Neural progenitor cell (in vitro differentiated cells): ENCODE data around the gene TLE4. TPM values are rescaled to one million over a fixed set of nuclear protein-coding genes. Genes with fewer than 3 reads are reported as not detected.

Experiments
- DNase-seq: peaks from one replicate; pipeline ENCODE4 v3.0.0-alpha.2; 2016; ENCODE audit warnings: low spot score
- H2AFZ ChIP-seq: fragments of 200-600 bp; sonication (generic); replicated peaks from 2 replicates; pipeline ENCODE4 v1.6.1; 2016; ENCODE audit warnings: antibody characterized with exemption
- H3F3A ChIP-seq: fragments of 200-600 bp; sonication (generic); 2 replicates; pipeline ENCODE4 v1.6.1; 2016; ENCODE audit warnings: antibody characterized with exemption, low read depth
- H3K27ac ChIP-seq: fragments of 200-600 bp; sonication (generic); 2 replicates; pipeline ENCODE4 v1.5.1; 2016; ENCODE audit warnings: mild to moderate bottlenecking
- H3K27me3 ChIP-seq: fragments of 200-600 bp; sonication (generic); 2 replicates; pipeline ENCODE4 v1.6.1; 2016; ENCODE audit warnings: mild to moderate bottlenecking, moderate library complexity
- H3K36me3 ChIP-seq: fragments of 200-600 bp; sonication (generic); 2 replicates; pipeline ENCODE4 v1.5.1; 2016
- H3K4me1 ChIP-seq: fragments of 200-600 bp; sonication (generic); 2 replicates; pipeline ENCODE4 v1.6.1; 2016; ENCODE audit warnings: mixed run types
- H3K4me2 ChIP-seq: fragments of 200-600 bp; sonication (generic); 2 replicates; pipeline ENCODE4 v1.6.1; 2016
- H3K4me3 ChIP-seq: fragments of 200-600 bp; sonication (generic); 2 replicates; pipeline ENCODE4 v1.5.1; 2016
- H3K79me2 ChIP-seq: fragments of 200-600 bp; sonication (generic); 2 replicates; pipeline ENCODE4 v1.6.1; 2016; ENCODE audit warnings: low read depth
- H3K9ac ChIP-seq: fragments of 200-600 bp; sonication (generic); 2 replicates; pipeline ENCODE4 v1.6.1; 2016
- H3K9me3 ChIP-seq: fragments of 200-600 bp; sonication (generic); 2 replicates; pipeline ENCODE4 v1.5.1; 2016; ENCODE audit warnings: low read depth
- H4K20me1 ChIP-seq: fragments of 200-600 bp; sonication (generic); 2 replicates; pipeline ENCODE4 v1.6.1; 2016; ENCODE audit warnings: low read depth
- H3K27ac Mint-ChIP-seq: 3 replicates; pipeline ENCODE4 v1.8.0; 2021; ENCODE audit warnings: mixed read lengths
- H3K27me3 Mint-ChIP-seq: 2 replicates; pipeline ENCODE4 v1.8.0; 2022; ENCODE audit warnings: low read depth, mild to moderate bottlenecking, inconsistent platforms, moderate library complexity, mixed read lengths; ENCODE audit not compliant: insufficient read depth
- H3K36me3 Mint-ChIP-seq: 3 replicates; pipeline ENCODE4 v1.8.0; 2021; ENCODE audit warnings: mixed read lengths
- H3K4me1 Mint-ChIP-seq: 3 replicates; pipeline ENCODE4 v1.8.0; 2021; ENCODE audit warnings: mixed read lengths
- H3K4me3 Mint-ChIP-seq: 3 replicates; pipeline ENCODE4 v1.8.0; 2021; ENCODE audit warnings: mild to moderate bottlenecking, moderate library complexity, mixed read lengths
- H3K9me3 Mint-ChIP-seq: 3 replicates; pipeline ENCODE4 v1.8.0; 2020; ENCODE audit warnings: mixed read lengths
- CTCF ChIP-seq: fragments of 200-600 bp; sonication (generic); IDR thresholded peaks from 2 replicates; pipeline ENCODE4 v1.5.1; 2017; ENCODE audit warnings: antibody characterized with exemption, mild to moderate bottlenecking
- EZH2 ChIP-seq: fragments of 200-600 bp; sonication (generic); IDR thresholded peaks from 2 replicates; pipeline ENCODE4 v1.6.1; 2017; ENCODE audit warnings: antibody characterized with exemption, mild to moderate bottlenecking, moderate library complexity
- EZH2phosphoT487 ChIP-seq: fragments of 200-600 bp; sonication (generic); IDR thresholded peaks from 2 replicates; pipeline ENCODE4 v1.6.1; 2017; ENCODE audit warnings: antibody characterized with exemption
- total RNA-seq: library from RNA; depleted of rRNA; stranded (reverse); fragments of >200 nt; gene quantifications from 2 replicates; pipeline ENCODE4 v1.2.3, GENCODE V29; 2015; ENCODE audit warnings: low replicate concordance

The TLE4 gene
- total RNA-seq, 1 donor from 2014 or later: 265 TPM

GRCh38 chr9:79658926-79659325 lies 87.2 kb downstream of the TLE4 start:
- Mint-ChIP-seq H3K36me3 (peaks cover 37% of the 10 kb centered on the region), H3K4me3 (no peak overlapping the region), H3K27me3 (no peaks in the 10 kb centered on the region), H3K9me3 (no peaks in the 10 kb centered on the region), H3K4me1 (peaks cover 70% of the 10 kb centered on the region), H3K27ac (peak overlapping the region; percentile 64)
- Histone ChIP-seq H2AFZ (no peak overlapping the region), H3K27ac (peak overlapping the region; percentile 48), H3K27me3 (no peaks in the 10 kb centered on the region), H3K4me1 (peaks cover 62% of the 10 kb centered on the region), H3K9ac (no peak overlapping the region), H3K36me3 (peaks cover 19% of the 10 kb centered on the region), H4K20me1 (peaks cover 68% of the 10 kb centered on the region), H3F3A (peaks cover 49% of the 10 kb centered on the region), H3K9me3 (no peaks in the 10 kb centered on the region), H3K4me3 (no peak overlapping the region), H3K79me2 (peaks cover 94% of the 10 kb centered on the region), H3K4me2 (no peak overlapping the region)
- no peak for TF ChIP-seq EZH2
- TF ChIP-seq EZH2phosphoT487: no peak
- no peak for TF ChIP-seq CTCF
- no peak for DNase-seq

- peak overlapping the region; percentile 33 for H3K4me3 Mint-ChIP-seq
- DNase-seq: peak; percentile 78
- H3K4me1 ChIP-seq: peaks cover 79% of the 10 kb centered on the region
- H3K27me3 Mint-ChIP-seq: no peaks in the 10 kb centered on the region
- peaks cover 94% of the 10 kb centered on the region for H3K79me2 ChIP-seq
- H3K4me3 ChIP-seq: peak overlapping the region; percentile 15
- H3K36me3 Mint-ChIP-seq: peaks cover 27% of the 10 kb centered on the region
- H3K9me3 Mint-ChIP-seq: no peaks in the 10 kb centered on the region
- peak overlapping the region; percentile 72 for H3K27ac Mint-ChIP-seq
- no peak overlapping the region for H3K9ac ChIP-seq
- no peaks in the 10 kb centered on the region for H3K9me3 ChIP-seq
- H3K27me3 ChIP-seq: no peaks in the 10 kb centered on the region
- H3K27ac ChIP-seq: peak overlapping the region; percentile 97
- H3K36me3 ChIP-seq: peaks cover 8% of the 10 kb centered on the region
- no peak overlapping the region for H2AFZ ChIP-seq
- H4K20me1 ChIP-seq: peaks cover 70% of the 10 kb centered on the region
- TF ChIP-seq EZH2phosphoT487: no peak
- TF ChIP-seq CTCF: no peak
- no peak for TF ChIP-seq EZH2
- H3K4me1 Mint-ChIP-seq: peaks cover 87% of the 10 kb centered on the region
- peaks cover 61% of the 10 kb centered on the region for H3F3A ChIP-seq
- peak overlapping the region; percentile 74 for H3K4me2 ChIP-seq
These were observed 88.8 kb downstream of the TLE4 start for GRCh38 chr9:79660615-79661014.

GRCh38 chr9:79661279-79661678 lies 89.5 kb downstream of the TLE4 start:
- peaks cover 61% of the 10 kb centered on the region for H3F3A ChIP-seq
- no peaks in the 10 kb centered on the region for H3K9me3 Mint-ChIP-seq
- H3K27me3 Mint-ChIP-seq: no peaks in the 10 kb centered on the region
- peaks cover 84% of the 10 kb centered on the region for H3K4me1 ChIP-seq
- H3K27me3 ChIP-seq: no peaks in the 10 kb centered on the region
- H4K20me1 ChIP-seq: peaks cover 68% of the 10 kb centered on the region
- H3K79me2 ChIP-seq: peaks cover 94% of the 10 kb centered on the region
- H3K27ac Mint-ChIP-seq: peak overlapping the region; percentile 97
- peaks cover 23% of the 10 kb centered on the region for H3K36me3 Mint-ChIP-seq
- H2AFZ ChIP-seq: no peak overlapping the region
- H3K9me3 ChIP-seq: no peaks in the 10 kb centered on the region
- H3K4me3 ChIP-seq: peak overlapping the region; percentile 39
- no peak for TF ChIP-seq EZH2
- TF ChIP-seq CTCF: no peak
- no peak for TF ChIP-seq EZH2phosphoT487
- no peak overlapping the region for H3K9ac ChIP-seq
- no peak for DNase-seq
- peak overlapping the region; percentile 66 for H3K4me3 Mint-ChIP-seq
- H3K4me2 ChIP-seq: peak overlapping the region; percentile 74
- peaks cover 5% of the 10 kb centered on the region for H3K36me3 ChIP-seq
- peak overlapping the region; percentile 97 for H3K27ac ChIP-seq
- peaks cover 86% of the 10 kb centered on the region for H3K4me1 Mint-ChIP-seq
